Choroid plexus epithelial cell (primary cell): ENCODE measurements around the gene BCL11B.

Experiments used
- DNase-seq: peaks from one replicate; pipeline ENCODE4 v3.0.0-alpha.2; 2010; ENCODE audit warnings: low read depth
- H3K4me3 ChIP-seq: 2 replicates; pipeline ENCODE4 v1.5.1; 2011; ENCODE audit warnings: low read depth, mild to moderate bottlenecking, control low read depth, low read length, moderate library complexity
- TF ChIP-seq, protein P1 (sequence below): conservative IDR thresholded peaks from 2 replicates; pipeline ENCODE4 v1.5.1; 2011; ENCODE audit warnings: low read depth, mild to moderate bottlenecking, control low read depth, inconsistent platforms, low read length, moderate library complexity

Gene BCL11B

DNA sequence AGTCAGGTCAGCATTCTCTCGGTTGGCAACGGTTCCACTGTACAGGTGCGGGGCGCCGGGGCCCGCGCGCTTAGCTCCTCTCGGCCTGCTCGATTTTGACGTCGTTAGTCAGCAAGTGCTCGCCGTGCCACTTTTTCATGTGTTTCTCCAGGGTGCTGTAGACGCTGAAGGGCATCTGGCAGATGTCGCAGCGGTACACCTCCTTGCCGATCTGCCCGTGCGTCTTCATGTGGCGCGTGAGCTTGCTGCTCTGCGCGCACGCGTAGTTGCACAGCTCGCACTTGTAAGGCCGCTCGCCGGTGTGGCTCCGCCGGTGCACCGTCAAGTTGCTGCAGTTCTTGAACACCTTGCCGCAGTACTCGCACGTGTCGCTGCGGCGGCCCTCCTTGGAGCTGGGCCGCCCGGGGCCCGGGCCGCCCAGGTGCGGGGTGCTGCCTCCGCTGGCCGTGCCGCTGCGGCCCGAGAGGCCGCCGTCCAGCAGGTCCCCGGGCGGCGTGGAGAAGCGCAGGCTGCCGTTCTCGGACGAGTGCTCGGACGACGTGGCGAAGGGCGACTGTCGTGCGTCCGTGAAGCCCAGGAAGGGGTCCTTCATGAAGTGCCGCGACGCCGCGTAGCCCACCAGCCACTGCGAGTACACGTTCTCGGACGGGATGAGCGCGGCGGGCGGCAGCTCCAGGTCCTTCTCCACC is 97.8 kb downstream of the BCL11B start:
- DNase-seq = no peak
- no peak overlapping the region for H3K4me3 ChIP-seq
- TF ChIP-seq, protein P1, sequence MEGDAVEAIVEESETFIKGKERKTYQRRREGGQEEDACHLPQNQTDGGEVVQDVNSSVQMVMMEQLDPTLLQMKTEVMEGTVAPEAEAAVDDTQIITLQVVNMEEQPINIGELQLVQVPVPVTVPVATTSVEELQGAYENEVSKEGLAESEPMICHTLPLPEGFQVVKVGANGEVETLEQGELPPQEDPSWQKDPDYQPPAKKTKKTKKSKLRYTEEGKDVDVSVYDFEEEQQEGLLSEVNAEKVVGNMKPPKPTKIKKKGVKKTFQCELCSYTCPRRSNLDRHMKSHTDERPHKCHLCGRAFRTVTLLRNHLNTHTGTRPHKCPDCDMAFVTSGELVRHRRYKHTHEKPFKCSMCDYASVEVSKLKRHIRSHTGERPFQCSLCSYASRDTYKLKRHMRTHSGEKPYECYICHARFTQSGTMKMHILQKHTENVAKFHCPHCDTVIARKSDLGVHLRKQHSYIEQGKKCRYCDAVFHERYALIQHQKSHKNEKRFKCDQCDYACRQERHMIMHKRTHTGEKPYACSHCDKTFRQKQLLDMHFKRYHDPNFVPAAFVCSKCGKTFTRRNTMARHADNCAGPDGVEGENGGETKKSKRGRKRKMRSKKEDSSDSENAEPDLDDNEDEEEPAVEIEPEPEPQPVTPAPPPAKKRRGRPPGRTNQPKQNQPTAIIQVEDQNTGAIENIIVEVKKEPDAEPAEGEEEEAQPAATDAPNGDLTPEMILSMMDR = no peak

DNA sequence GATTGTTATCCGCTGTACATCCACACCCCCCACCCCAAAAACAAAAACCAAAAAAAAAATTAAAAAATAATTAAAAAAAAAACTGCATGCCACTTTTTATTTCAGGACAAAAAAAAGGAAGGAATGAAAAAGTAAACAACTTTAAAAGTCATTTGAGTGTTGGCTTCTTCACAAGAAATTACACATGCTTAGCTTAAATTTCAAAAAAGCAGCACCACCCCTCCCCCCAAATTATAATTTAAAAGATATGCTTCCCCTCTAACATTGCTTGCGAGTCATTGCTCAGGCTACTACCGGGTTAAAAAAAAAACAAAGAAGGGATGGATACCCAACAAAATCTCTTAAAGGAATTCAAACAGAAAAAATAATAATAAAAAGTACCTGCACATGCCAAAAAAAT is 98.5 kb downstream of the BCL11B start:
- DNase-seq = no peak
- TF ChIP-seq, protein P1 = no peak
- H3K4me3 ChIP-seq = no peak overlapping the region

DNA sequence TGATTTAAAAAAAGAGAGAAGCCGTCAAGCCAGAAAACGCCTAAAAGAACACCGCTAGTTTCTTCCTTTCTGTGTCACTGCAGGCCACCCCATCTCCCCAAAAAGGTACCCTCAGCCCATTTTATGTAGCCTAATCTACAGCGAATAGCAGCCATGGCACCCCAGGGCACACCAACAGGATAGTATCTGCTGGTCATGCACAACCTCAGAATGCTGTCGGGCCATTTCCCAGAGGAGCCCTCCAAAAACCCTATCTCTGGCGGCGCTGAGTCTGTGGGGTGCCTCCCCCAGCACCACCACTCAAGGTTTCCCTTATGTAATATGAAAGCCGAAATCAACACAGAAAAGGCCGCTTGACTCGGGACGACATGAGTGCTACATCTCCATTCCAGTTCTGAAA is 98.9 kb downstream of the BCL11B start:
- no peak for DNase-seq
- no peak overlapping the region for H3K4me3 ChIP-seq
- TF ChIP-seq, protein P1 = no peak

DNA sequence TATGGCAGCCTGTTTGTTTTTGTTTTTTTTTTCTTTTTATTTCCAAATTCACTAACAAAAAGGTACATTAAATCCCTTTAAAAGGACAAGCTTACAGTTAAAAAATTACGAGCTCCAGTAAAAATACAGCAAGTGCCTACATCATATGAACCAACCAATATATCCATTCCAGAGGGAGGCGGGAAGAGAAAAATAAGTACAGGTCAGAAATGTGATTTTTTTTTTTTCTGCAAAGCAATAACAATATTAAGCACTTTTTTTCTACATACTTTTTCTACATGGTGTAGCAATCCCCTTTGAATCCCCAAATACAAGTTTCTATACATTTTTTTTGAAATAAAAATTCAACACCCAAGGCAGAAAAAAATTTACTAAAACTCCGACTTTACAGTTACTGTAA is 100.6 kb downstream of the BCL11B start:
- no peak for DNase-seq
- no peak overlapping the region for H3K4me3 ChIP-seq
- TF ChIP-seq, protein P1 = no peak

DNA sequence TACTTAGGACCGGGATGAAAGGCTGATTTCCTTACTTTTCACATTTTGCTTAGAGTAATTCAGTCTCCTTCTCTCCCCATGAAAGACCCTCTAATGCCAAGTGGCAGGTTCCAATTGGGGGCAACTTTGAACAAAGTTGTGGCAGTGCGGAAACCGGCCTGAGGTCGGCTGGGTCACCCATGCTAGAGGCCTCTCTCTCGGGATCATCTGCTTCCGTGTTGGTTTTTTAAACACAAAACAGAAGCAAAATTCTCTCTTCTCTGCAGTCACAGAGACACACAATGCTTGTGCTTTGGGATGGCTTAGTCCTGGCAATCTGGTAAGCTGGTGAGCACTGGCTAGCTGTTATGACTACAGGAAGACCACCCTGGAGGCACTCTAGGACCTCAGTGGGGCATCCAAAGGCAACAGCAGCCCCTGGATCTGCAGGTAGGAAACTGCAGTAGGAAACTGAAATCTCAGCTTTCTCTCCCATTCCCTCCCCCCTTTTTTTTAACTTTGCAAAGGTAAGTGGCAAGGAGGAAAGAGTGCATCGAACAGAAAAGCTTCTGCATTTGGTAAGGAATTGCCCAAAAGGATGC is 102.1 kb downstream of the BCL11B start:
- H3K4me3 ChIP-seq = no peak overlapping the region
- TF ChIP-seq, protein P1 = no peak
- no peak for DNase-seq

DNA sequence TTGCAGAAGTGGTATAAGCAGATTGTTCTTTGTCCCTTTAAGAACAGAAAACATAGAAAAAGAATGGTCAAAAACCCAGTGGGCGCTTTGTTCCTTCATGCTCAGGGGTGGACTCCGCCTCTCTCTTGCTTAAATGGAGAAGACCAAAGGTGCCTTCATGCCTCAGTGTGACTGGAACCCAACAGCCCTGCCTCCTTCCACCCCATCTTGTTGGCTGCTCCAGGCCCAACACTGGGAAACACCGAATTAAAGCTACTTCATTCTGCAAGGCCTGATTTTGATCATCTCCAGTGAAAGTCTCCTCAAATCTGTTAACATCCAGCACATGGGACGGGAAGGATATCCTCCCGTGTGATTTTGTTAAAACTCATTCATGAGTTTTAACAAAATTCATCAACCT is 103.7 kb downstream of the BCL11B start:
- TF ChIP-seq, protein P1 = no peak
- no peak overlapping the region for H3K4me3 ChIP-seq
- no peak for DNase-seq

DNA sequence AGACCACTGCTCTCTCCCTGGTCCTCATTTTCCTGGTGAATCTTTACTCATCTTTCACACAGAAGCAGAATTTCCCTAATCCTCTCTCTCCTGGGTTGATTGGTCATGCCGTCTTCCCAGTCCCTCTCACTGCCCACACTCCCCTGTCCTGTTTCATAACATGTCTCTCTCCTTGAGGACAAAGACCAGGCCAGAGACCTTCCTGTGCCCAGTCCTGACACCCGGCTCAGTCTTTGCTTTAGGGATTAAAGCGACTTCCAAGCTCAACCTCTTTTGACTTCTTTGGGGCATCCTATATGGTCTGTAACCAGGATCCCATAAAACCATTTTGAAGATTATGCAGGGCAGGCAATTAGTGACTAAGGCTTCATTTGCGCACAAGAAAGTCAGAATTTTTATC is 105.5 kb downstream of the BCL11B start:
- no peak overlapping the region for H3K4me3 ChIP-seq
- TF ChIP-seq, protein P1 = no peak
- DNase-seq = no peak
